Lung (tissue), 12 donors: ENCODE measurements around the gene TEKT5. TPM values are rescaled to one million over a fixed set of nuclear protein-coding genes. Genes with fewer than 3 reads are reported as not detected.

Experiments
- ATAC-seq: fragments of 200-7000 bp; cut with Tn5 transposase; one replicate; pipeline ENCODE4 v1.9.1; 2020; ENCODE audit warnings: moderate number of reproducible peaks; ENCODE audit not compliant: insufficient read depth, low FRiP score
- DNase-seq, 3 donors: peaks; one replicate each; pipeline ENCODE4 v3.0.0-alpha.2; 2013 to 2017
- H3K27ac ChIP-seq, 2 donors: one replicate each; pipeline ENCODE4 v1.5.1; 2013; ENCODE audit warnings: mild to moderate bottlenecking in 2 of 2, moderate library complexity in 2 of 2, control low read depth in 1 of 2, inconsistent platforms in 1 of 2, low read depth in 1 of 2, low read length in 1 of 2
- H3K27me3 ChIP-seq, 3 donors: one replicate each; pipeline ENCODE4 v1.5.1; 2013; ENCODE audit warnings: low read length in 2 of 3; ENCODE audit not compliant: control insufficient read depth in 3 of 3, insufficient read depth in 3 of 3
- H3K36me3 ChIP-seq, 4 donors: one replicate each; pipeline ENCODE4 v1.5.1; 2013; ENCODE audit warnings: low read length in 4 of 4, mild to moderate bottlenecking in 1 of 4, moderate library complexity in 1 of 4; ENCODE audit not compliant: control insufficient read depth in 4 of 4, insufficient read depth in 4 of 4
- H3K4me1 ChIP-seq, 5 donors: one replicate each; pipeline ENCODE4 v1.5.1; 2013; ENCODE audit warnings: low read length in 5 of 5, mild to moderate bottlenecking in 2 of 5, moderate library complexity in 1 of 5; ENCODE audit not compliant: control insufficient read depth in 5 of 5, insufficient read depth in 5 of 5
- H3K4me3 ChIP-seq: one replicate; pipeline ENCODE4 v1.5.1; 2013; ENCODE audit warnings: mild to moderate bottlenecking, control low read depth, moderate library complexity
- H3K9ac ChIP-seq, 2 donors: one replicate each; pipeline ENCODE4 v1.5.1; 2013; ENCODE audit warnings: low read length in 2 of 2, control low read depth in 1 of 2; ENCODE audit not compliant: insufficient read depth in 1 of 2
- H3K9me3 ChIP-seq, 4 donors: one replicate each; pipeline ENCODE4 v1.5.1; 2013; ENCODE audit warnings: low read length in 3 of 4, mild to moderate bottlenecking in 1 of 4, moderate library complexity in 1 of 4; ENCODE audit not compliant: control insufficient read depth in 4 of 4, insufficient read depth in 3 of 4
- CTCF ChIP-seq: IDR thresholded peaks from 2 replicates; pipeline ENCODE4 v1.5.1; 2012; ENCODE audit warnings: mild to moderate bottlenecking; ENCODE audit errors: control extremely low read depth, extremely low read depth
- WGBS, 2 donors: extraction: QIAGEN DNeasy Blood & Tissue Kit; methylation state at CpG; one replicate each; pipeline ENCODE4 v1.1.7; 2013; 5-methylcytosine and 5-hydroxymethylcytosine counted together
- polyA plus RNA-seq, 2 donors: library from polyadenylated mRNA; stranded (reverse); fragments of 200-250 nt; gene quantifications; one replicate each; pipeline ENCODE4 v1.2.1, GENCODE V29; 2013
- total RNA-seq, 2 donors: library from RNA; depleted of rRNA in 1 of 2; stranded (reverse); fragments of >200 nt in 1 of 2; gene quantifications; one replicate each; pipeline ENCODE4 v1.2.1, GENCODE V29; 2014 to 2021
- donor health status: control.
- donor health status: control.
- donor health status: Bipolar disorder and iron deficiency.
- donor health status: healthy.
- donor health status: DM: yes; HTN: yes; CAD: no.

Gene TEKT5
- total and polyA plus RNA-seq, 4 donors: 0.13 to 0.34 (median 0.29) TPM

DNA sequence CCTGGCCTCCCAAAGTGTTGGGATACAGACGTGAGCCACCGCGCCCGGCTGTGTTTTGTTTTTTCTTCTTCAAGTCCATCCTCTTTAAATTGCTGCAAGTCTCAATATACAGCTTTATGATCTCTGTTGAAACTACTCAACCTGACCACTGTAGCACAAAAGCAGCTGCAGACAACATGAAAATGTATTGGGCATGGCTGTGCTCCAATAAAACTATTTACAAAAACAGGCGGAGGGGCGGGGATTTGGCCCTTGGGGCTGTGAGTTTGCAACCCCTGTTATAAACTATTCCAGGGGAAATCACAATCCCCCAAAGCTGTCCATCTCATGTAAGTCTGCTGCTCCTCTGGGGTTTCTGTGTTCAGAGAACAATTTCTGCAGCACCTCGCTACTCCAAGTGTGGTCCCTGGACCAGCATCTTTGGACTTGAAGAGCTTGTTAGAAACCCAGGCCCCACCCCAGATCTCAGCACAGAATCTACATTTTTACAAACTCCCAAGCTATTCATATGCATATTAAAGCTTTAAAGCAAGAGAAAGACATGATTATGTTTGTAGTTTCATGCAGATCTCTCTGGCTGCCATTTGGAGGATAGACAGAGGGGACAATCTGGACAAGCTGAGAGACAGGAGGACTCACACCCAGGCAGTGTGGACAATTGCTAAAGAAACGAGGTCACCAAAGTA, 33.6 kb downstream of the TEKT5 start:
- ATAC-seq: no peak
- Histone ChIP-seq H3K9ac (no peak overlapping the region), H3K4me1 (peaks cover 0 to 28% (median 0%) of the 10 kb centered on the region in 5 donors), H3K4me3 (no peak overlapping the region), H3K27ac (no peak overlapping the region), H3K36me3 (no peaks in the 10 kb centered on the region), H3K27me3 (no peaks in the 10 kb centered on the region), H3K9me3 (no peaks in the 10 kb centered on the region)
- 79 to 81% methylated on average over 8 of the region's 8 CpGs for WGBS, 2 donors
- TF ChIP-seq CTCF: no peak
- DNase-seq: peak; percentile 78 to 92 (median 85)

DNA sequence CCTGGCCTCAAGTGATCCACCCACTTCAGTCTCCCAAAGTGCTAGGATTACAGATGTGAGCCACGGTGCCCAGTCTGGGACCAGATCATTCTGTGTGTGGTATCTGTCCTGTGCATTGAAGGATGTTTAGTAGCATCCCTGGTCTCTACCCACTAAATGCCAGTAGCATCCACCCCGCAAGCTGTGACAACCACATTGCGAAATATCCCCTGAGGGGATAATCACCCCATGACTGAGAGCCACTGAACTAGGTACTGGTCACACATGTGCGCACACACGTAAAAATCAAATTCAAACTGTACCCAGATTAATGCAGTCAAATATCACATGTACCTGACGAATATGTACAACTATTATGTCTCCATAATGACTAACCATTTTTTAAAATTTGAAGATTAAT, 35.8 kb downstream of the TEKT5 start:
- DNase-seq (no peak), ATAC-seq (no peak)
- Histone ChIP-seq H3K27me3 (no peaks in the 10 kb centered on the region), H3K4me3 (no peak overlapping the region), H3K9me3 (no peaks in the 10 kb centered on the region), H3K27ac (no peak overlapping the region), H3K4me1 (peaks cover 0 to 28% (median 0%) of the 10 kb centered on the region in 5 donors), H3K36me3 (no peaks in the 10 kb centered on the region), H3K9ac (no peak overlapping the region)
- WGBS, 2 donors: 94% methylated on average over 6 of the region's 6 CpGs
- TF ChIP-seq CTCF: no peak

- 84 to 89% methylated on average over 4 of the region's 4 CpGs for WGBS, 2 donors
- H3K9me3 ChIP-seq: no peaks in the 10 kb centered on the region
- H3K4me3 ChIP-seq: no peak overlapping the region
- H3K36me3 ChIP-seq: no peaks in the 10 kb centered on the region
- H3K27ac ChIP-seq: no peak overlapping the region
- no peaks in the 10 kb centered on the region for H3K27me3 ChIP-seq
- no peak overlapping the region for H3K9ac ChIP-seq
- TF ChIP-seq CTCF: no peak
- DNase-seq (no peak), ATAC-seq (no peak)
- peaks cover 0 to 20% (median 0%) of the 10 kb centered on the region in 5 donors for H3K4me1 ChIP-seq
These were observed 36.8 kb downstream of the TEKT5 start for GRCh38 chr16:10657925-10658324.

DNA sequence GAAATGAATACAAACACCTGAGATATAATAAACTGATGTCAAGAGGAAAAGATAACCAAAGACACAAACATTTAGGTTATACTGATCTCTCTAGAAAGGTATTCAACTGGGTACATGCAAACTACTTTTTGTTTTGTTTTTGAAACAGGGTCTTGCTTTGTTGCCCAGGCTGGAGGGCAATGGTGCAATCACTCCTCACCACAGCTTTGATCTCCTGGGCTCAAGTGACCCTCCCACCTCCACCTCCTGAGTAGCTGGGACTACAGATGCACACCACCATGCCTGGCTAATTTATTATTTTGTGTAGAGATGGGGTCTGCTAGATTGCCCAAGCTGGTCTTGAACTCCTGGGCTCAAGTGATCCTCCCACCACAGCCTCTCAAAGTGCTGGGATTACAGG, 38.1 kb downstream of the TEKT5 start:
- no peak for DNase-seq
- no peak for ATAC-seq
- no peak overlapping the region for H3K27ac ChIP-seq
- H3K9me3 ChIP-seq: no peaks in the 10 kb centered on the region
- no peaks in the 10 kb centered on the region for H3K36me3 ChIP-seq
- H3K4me3 ChIP-seq: no peak overlapping the region
- no peaks in the 10 kb centered on the region for H3K27me3 ChIP-seq
- no peak for TF ChIP-seq CTCF
- H3K9ac ChIP-seq: no peak overlapping the region
- peaks cover 0 to 12% (median 0%) of the 10 kb centered on the region in 5 donors for H3K4me1 ChIP-seq
